GM23338 (cell line): ENCODE results near the gene SLC8A3. TPM values are rescaled to one million over a fixed set of nuclear protein-coding genes. Genes with fewer than 3 reads are reported as not detected.

ENCODE experiments used
- ATAC-seq: fragments of 200-7000 bp; cut with Tn5 transposase; 3 replicates; pipeline ENCODE4 v1.9.1; 2020
- DNase-seq: peaks from one replicate; pipeline ENCODE4 v3.0.0-alpha.2; 2015; ENCODE audit warnings: low spot score
- H2AFZ ChIP-seq: fragments of 200-600 bp; sonication (generic); 2 replicates; pipeline ENCODE4 v1.8.0; 2016; ENCODE audit warnings: antibody characterized with exemption, mild to moderate bottlenecking, moderate library complexity
- H3F3A ChIP-seq: fragments of 200-600 bp; sonication (generic); replicated peaks from 2 replicates; pipeline ENCODE4 v1.8.0; 2017; ENCODE audit warnings: antibody characterized with exemption, mixed run types, low read depth
- H3K27ac ChIP-seq: fragments of 200-600 bp; sonication (generic); 2 replicates; pipeline ENCODE4 v1.6.1; 2016; ENCODE audit warnings: low read depth
- H3K27me3 ChIP-seq: fragments of 200-600 bp; sonication (generic); 2 replicates; pipeline ENCODE4 v1.8.0; 2016; ENCODE audit warnings: mild to moderate bottlenecking, mixed run types, moderate library complexity; ENCODE audit not compliant: insufficient read depth
- H3K36me3 ChIP-seq: fragments of 200-600 bp; sonication (generic); 2 replicates; pipeline ENCODE4 v1.8.0; 2016; ENCODE audit warnings: mild to moderate bottlenecking; ENCODE audit not compliant: insufficient read depth
- H3K4me1 ChIP-seq: fragments of 200-600 bp; sonication (generic); 2 replicates; pipeline ENCODE4 v1.8.0; 2016; ENCODE audit warnings: mild to moderate bottlenecking, moderate library complexity; ENCODE audit not compliant: insufficient read depth
- H3K4me2 ChIP-seq: fragments of 200-600 bp; sonication (generic); 2 replicates; pipeline ENCODE4 v1.7.1; 2017; ENCODE audit warnings: mixed run types
- H3K4me3 ChIP-seq: fragments of 200-600 bp; sonication (generic); 2 replicates; pipeline ENCODE4 v1.6.1; 2016; ENCODE audit warnings: mixed run types
- H3K79me2 ChIP-seq: fragments of 200-600 bp; sonication (generic); replicated peaks from 2 replicates; pipeline ENCODE4 v1.8.0; 2017; ENCODE audit warnings: mild to moderate bottlenecking; ENCODE audit not compliant: insufficient read depth
- H3K9me2 ChIP-seq: fragments of 200-600 bp; sonication (generic); 2 replicates; pipeline ENCODE4 v1.8.0; 2017; ENCODE audit not compliant: insufficient read depth
- H4K20me1 ChIP-seq: fragments of 200-600 bp; sonication (generic); replicated peaks from 2 replicates; pipeline ENCODE4 v1.8.0; 2017; ENCODE audit warnings: mild to moderate bottlenecking; ENCODE audit not compliant: insufficient read depth
- H3K27ac Mint-ChIP-seq: 2 replicates; pipeline ENCODE4 v1.8.0; 2020; ENCODE audit warnings: inconsistent platforms, mild to moderate bottlenecking, moderate library complexity, mixed read lengths
- H3K27me3 Mint-ChIP-seq: 3 replicates; pipeline ENCODE4 v1.8.0; 2022; ENCODE audit warnings: low read depth, mild to moderate bottlenecking, moderate library complexity, mixed read lengths, inconsistent platforms; ENCODE audit not compliant: insufficient read depth, poor library complexity
- H3K36me3 Mint-ChIP-seq: 3 replicates; pipeline ENCODE4 v1.8.0; 2021; ENCODE audit warnings: low read depth, mild to moderate bottlenecking, inconsistent platforms, moderate library complexity, mixed read lengths
- H3K4me1 Mint-ChIP-seq: 3 replicates; pipeline ENCODE4 v1.8.0; 2020; ENCODE audit warnings: mild to moderate bottlenecking, inconsistent platforms, mixed read lengths
- H3K4me3 Mint-ChIP-seq: 3 replicates; pipeline ENCODE4 v1.8.0; 2021; ENCODE audit warnings: moderate library complexity, mild to moderate bottlenecking, inconsistent platforms, mixed read lengths
- H3K9me3 Mint-ChIP-seq: 3 replicates; pipeline ENCODE4 v1.8.0; 2020; ENCODE audit warnings: moderate library complexity, mild to moderate bottlenecking, inconsistent platforms, mixed read lengths
- CREB1 ChIP-seq: fragments of 250-450 bp; sonication (Bioruptor Pico); IDR thresholded peaks from 2 replicates; pipeline ENCODE4 v1.5.0; 2020; ENCODE audit warnings: low read depth, mild to moderate bottlenecking, moderate library complexity
- EZH2 ChIP-seq: fragments of 200-600 bp; sonication (generic); IDR thresholded peaks from one replicate; pipeline ENCODE4 v1.8.0; 2017; ENCODE audit warnings: antibody characterized with exemption, mild to moderate bottlenecking, low read depth; ENCODE audit not compliant: unreplicated experiment
- EZH2phosphoT487 ChIP-seq: fragments of 200-600 bp; sonication (generic); IDR thresholded peaks from one replicate; pipeline ENCODE4 v1.8.1; 2018; ENCODE audit warnings: antibody characterized with exemption; ENCODE audit not compliant: unreplicated experiment
- JUNB ChIP-seq: IDR thresholded peaks from one replicate; pipeline ENCODE4 v1.6.1; 2016; ENCODE audit warnings: antibody characterized with exemption; ENCODE audit not compliant: unreplicated experiment
- ZNF331 ChIP-seq: fragments of 250-450 bp; sonication (Bioruptor Pico); IDR thresholded peaks from 2 replicates; pipeline ENCODE4 v1.5.0; 2020; ENCODE audit warnings: low read depth, mild to moderate bottlenecking, moderate library complexity
- polyA plus RNA-seq: library from polyadenylated mRNA; unstranded; fragments of >200 nt; fragmentation: Nextera tagmentation; extraction: Ambion mirVana; gene quantifications from 2 replicates; pipeline ENCODE4 v1.2.1, GENCODE V29; 2016
- total RNA-seq: library from RNA; depleted of rRNA; stranded (reverse); fragments of >200 nt; shearing (Covaris generic); gene quantifications from 2 replicates; pipeline ENCODE4 v1.2.3, GENCODE V29; 2014
- TF ChIP-seq, protein P1 (sequence below), 2 experiments: fragments of 200-600 bp in 1 of 2; sonication (generic) in 1 of 2; conservative IDR thresholded peaks; 2 replicates each; pipeline versions ENCODE4 v1.5.1 to v1.6.1; 2016 to 2017; ENCODE audit warnings: antibody characterized with exemption in 2 of 2, low read depth in 2 of 2, mild to moderate bottlenecking in 2 of 2, moderate library complexity in 1 of 2
- TF ChIP-seq, protein P2 (sequence below): IDR thresholded peaks from one replicate; pipeline ENCODE4 v1.6.1; 2018; ENCODE audit warnings: antibody characterized with exemption; ENCODE audit not compliant: unreplicated experiment
- TF ChIP-seq, protein P3 (sequence below): fragments of 250-450 bp; sonication (Bioruptor Pico); IDR thresholded peaks from 2 replicates; pipeline ENCODE4 v1.5.0; 2020; ENCODE audit warnings: mild to moderate bottlenecking, moderate library complexity

SLC8A3 gene
- total and polyA plus RNA-seq, 2 experiments from 2014 or later, result 0.82 to 2.0 TPM

GRCh38 chr14:70192915-70193314, 4.2 kb upstream of the SLC8A3 start:
- no peak overlapping the region for H3K27ac Mint-ChIP-seq
- Histone ChIP-seq H3K4me2 (no peak overlapping the region), H3K36me3 (no peaks in the 10 kb centered on the region), H2AFZ (no peak overlapping the region), H3F3A (no peaks in the 10 kb centered on the region), H3K79me2 (no peaks in the 10 kb centered on the region), H3K4me1 (peaks cover 15% of the 10 kb centered on the region), H3K9me2 (no peaks in the 10 kb centered on the region), H3K27ac (no peak overlapping the region), H3K4me3 (no peak overlapping the region), H4K20me1 (no peaks in the 10 kb centered on the region), H3K27me3 (peaks cover 38% of the 10 kb centered on the region)
- no peak overlapping the region for H3K4me3 Mint-ChIP-seq
- H3K4me1 Mint-ChIP-seq, result peaks cover 15% of the 10 kb centered on the region
- H3K36me3 Mint-ChIP-seq, result no peaks in the 10 kb centered on the region; the same call in 2 of the 3 replicates
- TF ChIP-seq, protein P1, sequence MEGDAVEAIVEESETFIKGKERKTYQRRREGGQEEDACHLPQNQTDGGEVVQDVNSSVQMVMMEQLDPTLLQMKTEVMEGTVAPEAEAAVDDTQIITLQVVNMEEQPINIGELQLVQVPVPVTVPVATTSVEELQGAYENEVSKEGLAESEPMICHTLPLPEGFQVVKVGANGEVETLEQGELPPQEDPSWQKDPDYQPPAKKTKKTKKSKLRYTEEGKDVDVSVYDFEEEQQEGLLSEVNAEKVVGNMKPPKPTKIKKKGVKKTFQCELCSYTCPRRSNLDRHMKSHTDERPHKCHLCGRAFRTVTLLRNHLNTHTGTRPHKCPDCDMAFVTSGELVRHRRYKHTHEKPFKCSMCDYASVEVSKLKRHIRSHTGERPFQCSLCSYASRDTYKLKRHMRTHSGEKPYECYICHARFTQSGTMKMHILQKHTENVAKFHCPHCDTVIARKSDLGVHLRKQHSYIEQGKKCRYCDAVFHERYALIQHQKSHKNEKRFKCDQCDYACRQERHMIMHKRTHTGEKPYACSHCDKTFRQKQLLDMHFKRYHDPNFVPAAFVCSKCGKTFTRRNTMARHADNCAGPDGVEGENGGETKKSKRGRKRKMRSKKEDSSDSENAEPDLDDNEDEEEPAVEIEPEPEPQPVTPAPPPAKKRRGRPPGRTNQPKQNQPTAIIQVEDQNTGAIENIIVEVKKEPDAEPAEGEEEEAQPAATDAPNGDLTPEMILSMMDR (conservative IDR thresholded peaks at IDR 0.05; ENCODE audit: low read depth in 2 of 2), result peak; percentile 14 to 20; a peak in 2 of 4 replicates
- TF ChIP-seq EZH2phosphoT487 (no peak), ZNF331 (CRISPR knock-in tag) (no peak), EZH2 (no peak), JUNB (no peak), CREB1 (CRISPR knock-in tag) (no peak)
- TF ChIP-seq, protein P2, sequence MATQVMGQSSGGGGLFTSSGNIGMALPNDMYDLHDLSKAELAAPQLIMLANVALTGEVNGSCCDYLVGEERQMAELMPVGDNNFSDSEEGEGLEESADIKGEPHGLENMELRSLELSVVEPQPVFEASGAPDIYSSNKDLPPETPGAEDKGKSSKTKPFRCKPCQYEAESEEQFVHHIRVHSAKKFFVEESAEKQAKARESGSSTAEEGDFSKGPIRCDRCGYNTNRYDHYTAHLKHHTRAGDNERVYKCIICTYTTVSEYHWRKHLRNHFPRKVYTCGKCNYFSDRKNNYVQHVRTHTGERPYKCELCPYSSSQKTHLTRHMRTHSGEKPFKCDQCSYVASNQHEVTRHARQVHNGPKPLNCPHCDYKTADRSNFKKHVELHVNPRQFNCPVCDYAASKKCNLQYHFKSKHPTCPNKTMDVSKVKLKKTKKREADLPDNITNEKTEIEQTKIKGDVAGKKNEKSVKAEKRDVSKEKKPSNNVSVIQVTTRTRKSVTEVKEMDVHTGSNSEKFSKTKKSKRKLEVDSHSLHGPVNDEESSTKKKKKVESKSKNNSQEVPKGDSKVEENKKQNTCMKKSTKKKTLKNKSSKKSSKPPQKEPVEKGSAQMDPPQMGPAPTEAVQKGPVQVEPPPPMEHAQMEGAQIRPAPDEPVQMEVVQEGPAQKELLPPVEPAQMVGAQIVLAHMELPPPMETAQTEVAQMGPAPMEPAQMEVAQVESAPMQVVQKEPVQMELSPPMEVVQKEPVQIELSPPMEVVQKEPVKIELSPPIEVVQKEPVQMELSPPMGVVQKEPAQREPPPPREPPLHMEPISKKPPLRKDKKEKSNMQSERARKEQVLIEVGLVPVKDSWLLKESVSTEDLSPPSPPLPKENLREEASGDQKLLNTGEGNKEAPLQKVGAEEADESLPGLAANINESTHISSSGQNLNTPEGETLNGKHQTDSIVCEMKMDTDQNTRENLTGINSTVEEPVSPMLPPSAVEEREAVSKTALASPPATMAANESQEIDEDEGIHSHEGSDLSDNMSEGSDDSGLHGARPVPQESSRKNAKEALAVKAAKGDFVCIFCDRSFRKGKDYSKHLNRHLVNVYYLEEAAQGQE, result no peak
- TF ChIP-seq, protein P3, sequence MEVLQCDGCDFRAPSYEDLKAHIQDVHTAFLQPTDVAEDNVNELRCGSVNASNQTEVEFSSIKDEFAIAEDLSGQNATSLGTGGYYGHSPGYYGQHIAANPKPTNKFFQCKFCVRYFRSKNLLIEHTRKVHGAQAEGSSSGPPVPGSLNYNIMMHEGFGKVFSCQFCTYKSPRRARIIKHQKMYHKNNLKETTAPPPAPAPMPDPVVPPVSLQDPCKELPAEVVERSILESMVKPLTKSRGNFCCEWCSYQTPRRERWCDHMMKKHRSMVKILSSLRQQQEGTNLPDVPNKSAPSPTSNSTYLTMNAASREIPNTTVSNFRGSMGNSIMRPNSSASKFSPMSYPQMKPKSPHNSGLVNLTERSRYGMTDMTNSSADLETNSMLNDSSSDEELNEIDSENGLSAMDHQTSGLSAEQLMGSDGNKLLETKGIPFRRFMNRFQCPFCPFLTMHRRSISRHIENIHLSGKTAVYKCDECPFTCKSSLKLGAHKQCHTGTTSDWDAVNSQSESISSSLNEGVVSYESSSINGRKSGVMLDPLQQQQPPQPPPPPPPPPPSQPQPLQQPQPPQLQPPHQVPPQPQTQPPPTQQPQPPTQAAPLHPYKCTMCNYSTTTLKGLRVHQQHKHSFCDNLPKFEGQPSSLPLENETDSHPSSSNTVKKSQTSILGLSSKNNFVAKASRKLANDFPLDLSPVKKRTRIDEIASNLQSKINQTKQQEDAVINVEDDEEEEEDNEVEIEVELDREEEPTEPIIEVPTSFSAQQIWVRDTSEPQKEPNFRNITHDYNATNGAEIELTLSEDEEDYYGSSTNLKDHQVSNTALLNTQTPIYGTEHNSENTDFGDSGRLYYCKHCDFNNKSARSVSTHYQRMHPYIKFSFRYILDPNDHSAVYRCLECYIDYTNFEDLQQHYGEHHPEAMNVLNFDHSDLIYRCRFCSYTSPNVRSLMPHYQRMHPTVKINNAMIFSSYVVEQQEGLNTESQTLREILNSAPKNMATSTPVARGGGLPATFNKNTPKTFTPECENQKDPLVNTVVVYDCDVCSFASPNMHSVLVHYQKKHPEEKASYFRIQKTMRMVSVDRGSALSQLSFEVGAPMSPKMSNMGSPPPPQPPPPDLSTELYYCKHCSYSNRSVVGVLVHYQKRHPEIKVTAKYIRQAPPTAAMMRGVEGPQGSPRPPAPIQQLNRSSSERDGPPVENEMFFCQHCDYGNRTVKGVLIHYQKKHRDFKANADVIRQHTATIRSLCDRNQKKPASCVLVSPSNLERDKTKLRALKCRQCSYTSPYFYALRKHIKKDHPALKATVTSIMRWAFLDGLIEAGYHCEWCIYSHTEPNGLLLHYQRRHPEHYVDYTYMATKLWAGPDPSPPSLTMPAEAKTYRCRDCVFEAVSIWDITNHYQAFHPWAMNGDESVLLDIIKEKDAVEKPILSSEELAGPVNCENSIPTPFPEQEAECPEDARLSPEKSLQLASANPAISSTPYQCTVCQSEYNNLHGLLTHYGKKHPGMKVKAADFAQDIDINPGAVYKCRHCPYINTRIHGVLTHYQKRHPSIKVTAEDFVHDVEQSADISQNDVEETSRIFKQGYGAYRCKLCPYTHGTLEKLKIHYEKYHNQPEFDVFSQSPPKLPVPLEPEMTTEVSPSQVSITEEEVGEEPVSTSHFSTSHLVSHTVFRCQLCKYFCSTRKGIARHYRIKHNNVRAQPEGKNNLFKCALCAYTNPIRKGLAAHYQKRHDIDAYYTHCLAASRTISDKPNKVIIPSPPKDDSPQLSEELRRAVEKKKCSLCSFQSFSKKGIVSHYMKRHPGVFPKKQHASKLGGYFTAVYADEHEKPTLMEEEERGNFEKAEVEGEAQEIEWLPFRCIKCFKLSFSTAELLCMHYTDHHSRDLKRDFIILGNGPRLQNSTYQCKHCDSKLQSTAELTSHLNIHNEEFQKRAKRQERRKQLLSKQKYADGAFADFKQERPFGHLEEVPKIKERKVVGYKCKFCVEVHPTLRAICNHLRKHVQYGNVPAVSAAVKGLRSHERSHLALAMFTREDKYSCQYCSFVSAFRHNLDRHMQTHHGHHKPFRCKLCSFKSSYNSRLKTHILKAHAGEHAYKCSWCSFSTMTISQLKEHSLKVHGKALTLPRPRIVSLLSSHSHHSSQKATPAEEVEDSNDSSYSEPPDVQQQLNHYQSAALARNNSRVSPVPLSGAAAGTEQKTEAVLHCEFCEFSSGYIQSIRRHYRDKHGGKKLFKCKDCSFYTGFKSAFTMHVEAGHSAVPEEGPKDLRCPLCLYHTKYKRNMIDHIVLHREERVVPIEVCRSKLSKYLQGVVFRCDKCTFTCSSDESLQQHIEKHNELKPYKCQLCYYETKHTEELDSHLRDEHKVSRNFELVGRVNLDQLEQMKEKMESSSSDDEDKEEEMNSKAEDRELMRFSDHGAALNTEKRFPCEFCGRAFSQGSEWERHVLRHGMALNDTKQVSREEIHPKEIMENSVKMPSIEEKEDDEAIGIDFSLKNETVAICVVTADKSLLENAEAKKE, result no peak
- H3K9me3 Mint-ChIP-seq, result no peaks in the 10 kb centered on the region; the same call in 2 of the 3 replicates
- DNase-seq (peak; percentile 36), ATAC-seq (peak; percentile 8; the same call in 1 of the 3 replicates)
- peaks cover 30% of the 10 kb centered on the region for H3K27me3 Mint-ChIP-seq
